GM08714 (cell line): ENCODE results near the gene TLR9.
A peak's percentile ranks its signal among the peaks of the same experiment; 100 is the strongest.
"Not testable (repeated sequence)": the region's sequence is repeated elsewhere in the genome, so short reads cannot be mapped to it uniquely, and the experiment has no call there.

Source experiments
- H3K4me3 ChIP-seq: fragments of 200-500 bp; sonication (Bioruptor generic); 2 replicates; pipeline ENCODE4 v1.5.1; 2014; ENCODE audit warnings: mild to moderate bottlenecking, low read length, inconsistent platforms
- ZNF274 ChIP-seq: IDR thresholded peaks from 2 replicates; pipeline ENCODE4 v1.6.1; 2012; ENCODE audit warnings: mild to moderate bottlenecking, low read depth, low read length

The TLR9 gene

DNA sequence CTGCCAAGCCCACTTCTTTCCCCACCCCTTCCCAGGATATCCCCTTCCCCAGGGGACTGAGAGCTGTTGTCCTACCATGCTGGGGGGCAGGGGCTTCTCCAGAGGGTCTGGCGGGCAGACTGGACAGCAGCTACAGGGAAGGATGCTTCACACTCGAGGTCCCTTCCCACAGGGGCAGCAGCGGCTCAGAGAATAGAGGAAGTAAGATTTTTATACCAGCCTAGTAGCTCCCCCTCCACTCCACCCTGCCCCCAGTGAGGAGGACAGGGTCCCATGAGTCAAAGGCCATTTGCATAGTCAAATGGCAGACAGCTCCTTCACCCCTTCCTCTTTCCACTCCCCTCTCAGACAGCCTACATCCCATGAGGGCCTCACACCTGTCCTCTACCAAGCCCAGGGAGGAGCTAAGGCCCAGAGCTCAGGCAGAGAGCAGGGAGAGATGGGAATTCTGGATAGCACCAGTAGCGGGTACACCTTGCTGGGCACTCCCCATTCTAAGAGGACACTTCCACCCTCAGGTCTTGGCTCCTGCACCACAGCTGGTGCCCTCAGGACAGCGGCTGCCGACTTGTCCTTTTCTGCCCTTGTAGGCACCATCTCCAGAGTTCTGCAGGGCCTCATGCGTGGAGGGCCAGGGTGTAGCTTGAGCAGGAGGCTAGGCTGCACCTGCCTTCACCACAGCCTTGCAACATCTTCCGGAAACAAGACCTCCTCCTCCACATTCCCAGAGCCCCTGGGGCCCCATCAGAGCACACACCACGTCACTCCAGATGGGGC is at the start of gene TLR9:
Gene TLR9 (minus strand): TSS at position 194 of the 777 bp plus-strand sequence. CDS start 116 bp downstream, at position 78.
- TF ChIP-seq ZNF274: no peak
- peak within 1 kb of the TSS; percentile 31; the same call in 1 of the 2 replicates for H3K4me3 ChIP-seq

DNA sequence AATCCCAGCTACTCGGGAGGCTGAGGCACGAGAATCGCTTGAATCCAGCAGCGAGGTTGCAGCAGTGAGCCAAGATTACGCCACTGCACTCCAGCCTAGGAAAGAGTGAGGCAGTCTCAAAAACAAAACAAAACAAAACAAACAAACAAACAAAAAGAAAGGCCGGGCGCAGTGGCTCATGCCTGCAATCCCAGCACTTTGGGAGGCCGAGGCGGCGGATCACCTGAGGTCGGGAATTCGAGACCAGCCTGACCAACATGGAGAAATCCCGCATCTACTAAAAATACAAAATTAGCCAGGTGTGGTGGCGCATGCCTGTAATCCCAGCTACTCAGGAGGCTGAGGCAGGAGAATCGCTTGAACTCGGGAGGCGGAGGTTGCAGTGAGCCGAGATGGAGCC is 49.3 kb upstream of the TLR9 start:
- not testable (repeated sequence) for H3K4me3 ChIP-seq

DNA sequence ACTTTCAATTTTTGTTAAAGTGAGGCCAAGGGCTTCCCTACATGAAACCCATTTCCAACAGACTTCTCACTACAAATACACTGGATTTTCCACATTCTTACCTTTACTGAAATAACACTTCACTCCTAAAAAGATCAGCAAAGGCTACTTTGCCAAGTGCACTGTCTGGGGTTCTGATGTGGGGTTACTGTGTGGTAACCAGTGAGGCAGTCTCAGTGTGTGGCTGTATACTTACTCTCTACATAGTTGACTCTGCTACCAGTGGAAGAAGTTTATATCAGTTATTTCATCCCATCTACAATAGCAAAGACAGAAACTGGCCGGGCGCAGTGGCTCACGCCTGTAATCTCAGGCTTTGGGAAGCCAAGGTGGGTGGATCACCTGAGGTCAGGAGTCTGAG is 47.4 kb upstream of the TLR9 start:
- TF ChIP-seq ZNF274: no peak

GRCh38 chr3:52272172-52272571 is 46.7 kb upstream of the TLR9 start:
- not testable (repeated sequence) for H3K4me3 ChIP-seq

More for the DNA sequence above, 47.4 kb upstream of the TLR9 start:
- H3K4me3 ChIP-seq: no peak overlapping the region

GRCh38 chr3:52270252-52270754 is 44.9 kb upstream of the TLR9 start:
- TF ChIP-seq ZNF274: no peak
- H3K4me3 ChIP-seq: no peak overlapping the region

- H3K4me3 ChIP-seq: no peak overlapping the region
- no peak for TF ChIP-seq ZNF274
Observed at GRCh38 chr3:52269776-52270175, 44.3 kb upstream of the TLR9 start.

GRCh38 chr3:52268036-52268435 is 42.6 kb upstream of the TLR9 start:
- TF ChIP-seq ZNF274: no peak
- no peak overlapping the region for H3K4me3 ChIP-seq

DNA sequence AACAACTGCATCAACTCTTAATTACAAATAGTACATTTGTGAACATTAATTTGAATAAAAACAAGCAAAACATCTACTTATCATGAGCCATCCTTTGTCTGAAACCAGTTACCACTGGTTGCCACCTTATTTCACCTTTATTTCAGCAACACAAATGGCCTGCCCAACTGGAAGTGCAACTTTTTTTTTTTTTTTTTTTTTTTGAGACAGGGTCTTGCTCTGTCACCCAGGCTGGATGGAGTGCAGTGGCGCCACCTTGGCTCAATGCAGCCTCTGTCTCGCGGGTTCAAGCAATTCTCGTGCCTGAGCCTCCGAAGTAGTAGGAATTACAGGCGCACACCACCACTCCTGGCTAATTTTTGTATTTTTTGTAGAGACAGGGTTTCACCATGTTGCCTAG is 39.9 kb upstream of the TLR9 start:
- no peak for TF ChIP-seq ZNF274
- H3K4me3 ChIP-seq: no peak overlapping the region

DNA sequence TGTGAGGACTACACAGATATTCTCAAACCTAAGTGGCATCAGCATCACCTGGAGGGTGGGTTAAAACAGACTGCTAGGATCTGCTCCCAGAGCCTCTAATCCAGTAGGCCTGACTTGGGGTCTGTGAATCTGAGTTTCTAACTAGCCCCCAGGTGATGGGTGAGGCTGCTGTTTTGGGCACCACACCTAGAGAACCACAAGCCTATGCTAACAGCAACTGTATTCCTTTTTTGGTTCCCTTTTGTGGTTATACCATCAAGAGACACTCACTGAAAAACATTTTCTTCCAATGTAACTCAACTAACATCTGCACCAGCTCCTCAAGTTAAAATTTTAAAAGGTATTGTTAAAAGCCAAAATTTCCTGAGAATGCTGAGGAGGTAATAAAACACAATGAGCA is 37.0 kb upstream of the TLR9 start:
- TF ChIP-seq ZNF274: no peak

DNA sequence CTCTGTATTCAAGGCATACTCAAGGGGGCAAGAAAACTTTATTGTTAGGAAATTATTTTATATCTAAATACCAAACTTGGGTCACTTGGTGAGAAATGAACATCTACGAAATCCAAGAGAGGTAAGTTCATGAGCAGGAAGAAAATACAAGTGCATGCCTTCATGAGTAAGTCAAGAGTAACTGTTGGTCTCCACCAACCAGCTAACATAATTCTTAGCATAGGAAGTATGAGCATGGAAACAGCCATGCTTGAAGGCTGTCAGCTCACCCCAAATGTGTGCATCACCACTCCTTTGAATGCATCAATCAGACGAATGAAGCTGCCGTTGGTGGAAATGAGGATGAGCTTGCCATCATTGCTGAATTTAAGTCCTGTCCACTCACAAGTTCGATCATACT is 34.0 kb upstream of the TLR9 start:
- no peak for TF ChIP-seq ZNF274
- no peak overlapping the region for H3K4me3 ChIP-seq

More for the DNA sequence above, 37.0 kb upstream of the TLR9 start:
- no peak overlapping the region for H3K4me3 ChIP-seq

DNA sequence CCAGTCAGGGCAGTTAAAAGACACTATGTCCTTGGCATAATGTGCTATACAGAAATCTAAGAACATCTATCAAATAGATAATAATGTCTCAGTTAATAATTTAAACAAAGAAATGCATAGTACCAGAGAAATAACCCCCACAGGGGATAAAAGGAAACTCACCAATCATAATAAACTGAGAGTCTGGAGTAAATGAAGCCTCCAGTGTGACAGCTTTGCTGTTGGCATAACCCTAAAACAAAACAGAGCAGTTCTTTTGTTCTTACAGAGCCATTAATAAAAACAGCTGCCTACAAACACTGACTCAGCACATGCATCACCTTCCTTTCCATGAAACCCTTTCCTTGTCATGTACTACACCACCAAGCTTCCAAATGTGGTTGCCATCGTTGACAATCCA is 33.6 kb upstream of the TLR9 start:
- no peak for TF ChIP-seq ZNF274
- no peak overlapping the region for H3K4me3 ChIP-seq

DNA sequence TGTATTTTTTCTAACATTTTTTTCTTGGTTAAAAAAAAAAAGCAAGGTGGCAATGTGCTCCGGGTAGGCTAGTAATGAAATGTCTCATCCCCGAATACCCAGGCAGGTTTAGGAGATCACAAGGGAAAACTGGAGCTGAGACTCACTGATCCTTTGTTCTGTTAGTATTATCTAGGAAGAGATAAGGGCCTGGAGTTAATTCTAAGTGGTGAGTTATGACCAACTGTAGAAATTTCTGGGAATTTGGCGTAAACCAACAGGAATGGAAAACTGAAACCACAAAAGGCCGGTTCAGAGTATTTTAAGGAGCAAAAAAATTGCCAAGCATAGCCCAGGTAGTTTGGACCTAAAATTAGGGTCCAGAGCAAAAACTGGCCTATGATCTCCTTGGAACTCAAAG is 32.5 kb upstream of the TLR9 start:
- no peak for TF ChIP-seq ZNF274
- no peak overlapping the region for H3K4me3 ChIP-seq

DNA sequence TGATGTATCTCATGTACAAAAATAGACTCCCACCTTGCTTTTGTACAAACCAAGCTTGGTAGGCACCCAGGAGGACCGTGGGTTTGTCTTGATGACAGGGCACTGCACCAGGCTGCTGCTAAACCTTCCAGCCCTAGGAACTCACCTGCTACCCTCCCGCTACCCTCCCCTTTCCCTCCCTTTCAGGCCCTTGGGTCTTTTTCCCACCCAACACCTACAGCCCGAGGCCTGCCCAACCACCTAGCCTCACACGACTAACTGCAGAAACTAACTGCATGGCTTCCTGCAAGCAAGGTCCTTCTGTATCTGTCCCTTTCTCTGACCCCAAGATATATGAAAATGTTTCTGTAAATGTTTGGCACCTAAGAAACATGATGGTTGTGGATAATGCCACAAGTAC is 31.2 kb upstream of the TLR9 start:
- no peak overlapping the region for H3K4me3 ChIP-seq
- no peak for TF ChIP-seq ZNF274

DNA sequence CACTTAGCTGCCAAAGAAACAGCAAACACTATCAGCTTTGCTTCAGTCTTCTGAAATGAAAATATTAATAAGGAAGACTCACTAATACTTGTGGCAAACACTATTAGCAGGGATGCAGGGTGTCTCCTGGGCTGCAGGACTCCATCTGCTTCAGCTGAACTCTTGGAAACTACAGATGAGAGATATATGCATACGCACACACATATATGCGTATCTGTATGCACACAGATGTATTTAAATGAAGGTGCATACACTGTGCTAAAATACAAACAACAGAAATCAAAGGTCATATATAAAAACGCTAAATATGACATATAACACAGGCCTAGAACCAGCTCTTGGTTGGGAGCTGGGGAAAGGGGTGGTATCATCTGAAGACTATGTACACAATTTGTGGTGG is 30.7 kb upstream of the TLR9 start:
- no peak for TF ChIP-seq ZNF274
- no peak overlapping the region for H3K4me3 ChIP-seq

- TF ChIP-seq ZNF274: no peak
- no peak overlapping the region for H3K4me3 ChIP-seq
Observed at GRCh38 chr3:52254608-52255007, 29.2 kb upstream of the TLR9 start.
